ENCODE data around the gene PLXNA3.

Gene PLXNA3

Small RNA genes within 50 kb of the gene (small RNA-seq; reads per million reads assigned to genes)
- gene MIR6858 (0 to 0.09 reads per million in 2 experiments), gene RN7SL697P (0 reads per million in 2 experiments)

All from SK-N-DZ (cell line).